ENCODE results near the gene ROBO1. TPM values are rescaled to one million over a fixed set of nuclear protein-coding genes. Genes with fewer than 3 reads are reported as not detected.

ROBO1 gene
- total and polyA plus RNA-seq, 2 donors (not counting 1 experiment from before 2014, with no cell fraction given): 0.27 to 3.2 TPM

- Histone ChIP-seq H3K36me3 (replicated peaks in 1 of 2; ENCODE audit: control extremely low read depth in 1 of 2, control insufficient read depth in 1 of 2, extremely low read depth in 1 of 2, insufficient read depth in 2 of 2, low read length in 1 of 2) (no peaks in the 10 kb centered on the region), H2AFZ (ENCODE audit: insufficient read depth, low read depth, low read length, poor library complexity, severe bottlenecking) (no peak overlapping the region), H3K27ac (ENCODE audit: low read length in 2 of 2) (no peak overlapping the region), H3K27me3 (replicated peaks in 1 of 4; ENCODE audit: control extremely low read depth in 1 of 4, control insufficient read depth in 3 of 4, insufficient read depth in 4 of 4, low read length in 3 of 4) (no peaks in the 10 kb centered on the region), H3K4me3 (ENCODE audit: control extremely low read depth in 1 of 5, extremely low read depth in 1 of 5, insufficient read depth in 1 of 5, low read depth in 2 of 5, low read length in 4 of 5) (no peak overlapping the region), H3K4me2 (replicated peaks; ENCODE audit: low read depth, low read length, poor library complexity, severe bottlenecking) (no peak overlapping the region), H3K4me1 (ENCODE audit: control insufficient read depth in 2 of 2, insufficient read depth in 2 of 2, low read length in 2 of 2) (no peaks in the 10 kb centered on the region), H4K20me1 (ENCODE audit: control insufficient read depth, insufficient read depth, low read length, poor library complexity, severe bottlenecking) (no peaks in the 10 kb centered on the region), H3K9ac (ENCODE audit: low read length) (no peak overlapping the region), H3K79me2 (ENCODE audit: control insufficient read depth, insufficient read depth, low read length) (no peaks in the 10 kb centered on the region), H3K9me3 (ENCODE audit: control extremely low read depth in 1 of 3, control insufficient read depth in 2 of 3, insufficient read depth in 1 of 3, low read length in 2 of 3) (no peaks in the 10 kb centered on the region)
- intact Hi-C loops (cut with micrococcal nuclease): no loop called here
- Mint-ChIP-seq H3K4me3 (no peak overlapping the region), H3K9me3 (ENCODE audit: insufficient read depth) (peaks cover 3% of the 10 kb centered on the region), H3K27me3 (no peaks in the 10 kb centered on the region), H3K27ac (no peak overlapping the region), H3K4me1 (no peaks in the 10 kb centered on the region)
- DNase-seq: no peak
- ChIA-PET POLR2A (no interaction called here), CTCF (no interaction called here)
- no peak for TF ChIP-seq CTCF (IDR thresholded peaks at IDR 0.05)
- no peak for TF ChIP-seq EZH2 (IDR thresholded peaks at IDR 0.05; ENCODE audit: borderline replicate concordance, insufficient read depth, low read depth, low read length, poor library complexity, severe bottlenecking)
- ATAC-seq (ENCODE audit: low read depth): no peak
- WGBS (ENCODE audit: insufficient coverage): no CpG with 5 or more reads among the region's 1 CpG
Observed at GRCh38 chr3:78831446-78831972, 936.3 kb downstream of the ROBO1 start.

- ChIA-PET CTCF (no interaction called here), POLR2A (no interaction called here)
- Histone ChIP-seq H3K4me3 (ENCODE audit: control extremely low read depth in 1 of 5, extremely low read depth in 1 of 5, insufficient read depth in 1 of 5, low read depth in 2 of 5, low read length in 4 of 5) (no peak overlapping the region), H4K20me1 (ENCODE audit: control insufficient read depth, insufficient read depth, low read length, poor library complexity, severe bottlenecking) (no peaks in the 10 kb centered on the region), H3K79me2 (ENCODE audit: control insufficient read depth, insufficient read depth, low read length) (no peaks in the 10 kb centered on the region), H3K36me3 (replicated peaks in 1 of 2; ENCODE audit: control extremely low read depth in 1 of 2, control insufficient read depth in 1 of 2, extremely low read depth in 1 of 2, insufficient read depth in 2 of 2, low read length in 1 of 2) (no peaks in the 10 kb centered on the region), H3K9me3 (ENCODE audit: control extremely low read depth in 1 of 3, control insufficient read depth in 2 of 3, insufficient read depth in 1 of 3, low read length in 2 of 3) (no peaks in the 10 kb centered on the region), H3K27ac (ENCODE audit: low read length in 2 of 2) (no peak overlapping the region), H3K9ac (ENCODE audit: low read length) (no peak overlapping the region), H3K4me1 (ENCODE audit: control insufficient read depth in 2 of 2, insufficient read depth in 2 of 2, low read length in 2 of 2) (no peaks in the 10 kb centered on the region), H3K27me3 (replicated peaks in 1 of 4; ENCODE audit: control extremely low read depth in 1 of 4, control insufficient read depth in 3 of 4, insufficient read depth in 4 of 4, low read length in 3 of 4) (no peaks in the 10 kb centered on the region), H3K4me2 (replicated peaks; ENCODE audit: low read depth, low read length, poor library complexity, severe bottlenecking) (no peak overlapping the region), H2AFZ (ENCODE audit: insufficient read depth, low read depth, low read length, poor library complexity, severe bottlenecking) (no peak overlapping the region)
- H3K27ac Mint-ChIP-seq: no peak overlapping the region
- intact Hi-C loops (cut with micrococcal nuclease): no loop called here
- no peaks in the 10 kb centered on the region for H3K4me1 Mint-ChIP-seq
- no peaks in the 10 kb centered on the region for H3K27me3 Mint-ChIP-seq
- no peak overlapping the region for H3K4me3 Mint-ChIP-seq
- H3K9me3 Mint-ChIP-seq (ENCODE audit: insufficient read depth): peaks cover 3% of the 10 kb centered on the region
- 20% methylated on average over 1 of the region's 5 CpGs for WGBS (ENCODE audit: insufficient coverage)
- TF ChIP-seq EZH2 (IDR thresholded peaks at IDR 0.05; ENCODE audit: borderline replicate concordance, insufficient read depth, low read depth, low read length, poor library complexity, severe bottlenecking): no peak
- TF ChIP-seq CTCF (IDR thresholded peaks at IDR 0.05): no peak
- ATAC-seq (ENCODE audit: low read depth) (no peak), DNase-seq (no peak)
Observed at GRCh38 chr3:78830470-78830869, 937.3 kb downstream of the ROBO1 start.

All from B cell (primary cell).